AG04450 (cell line): ENCODE data around the gene CDADC1. TPM values are rescaled to one million over a fixed set of nuclear protein-coding genes. Genes with fewer than 3 reads are reported as not detected.

Source experiments
- CTCF ChIA-PET: fragments of 300-600, 350-600 bp; formaldehyde crosslinking; extraction: SDS; loops from one replicate; lab custom pipeline; 2022; ENCODE audit warnings: antibody characterized with exemption, inconsistent platforms; lab: Charles Lee
- POLR2A ChIA-PET: fragments of 350-600 bp; formaldehyde crosslinking; extraction: SDS; loops from one replicate; lab custom pipeline; 2021; ENCODE audit warnings: antibody characterized with exemption, inconsistent platforms; lab: Yijun Ruan, JAX
- DNase-seq: peaks from one replicate; pipeline ENCODE4 v3.0.0-alpha.2; 2011; ENCODE audit warnings: low read depth, low spot score
- H3K27ac ChIP-seq: one replicate; pipeline ENCODE4 v1.5.1; 2012; ENCODE audit warnings: low read depth, low read length, control low read depth
- H3K27me3 ChIP-seq: one replicate; pipeline ENCODE4 v1.6.0; 2012; ENCODE audit warnings: low read length; ENCODE audit not compliant: control insufficient read depth, insufficient read depth
- H3K4me3 ChIP-seq: 2 replicates; pipeline ENCODE4 v1.5.1; 2011; ENCODE audit warnings: mild to moderate bottlenecking, low read depth, low read length, control low read depth
- H3K9me3 ChIP-seq: 2 replicates; pipeline ENCODE4 v1.5.1; 2012; ENCODE audit warnings: low read length; ENCODE audit not compliant: control insufficient read depth, insufficient read depth
- polyA plus RNA-seq: library from polyadenylated mRNA; depleted of rRNA; stranded (reverse); fragments of >200 nt; gene quantifications from 2 replicates; pipeline ENCODE4 v1.2.3, GENCODE V29; 2011
- TF ChIP-seq, protein P1 (sequence below): IDR thresholded peaks from 2 replicates; pipeline ENCODE4 v1.5.1; 2011; ENCODE audit warnings: low read depth, low read length, control low read depth, inconsistent platforms

CDADC1 gene
- polyA plus RNA-seq, 1 experiment = 6.4 TPM

- CTCF ChIA-PET = interaction anchor here (1.2 kb wide), 1 partner anchor 18 kb away, joined by 4 read pairs; no protein-coding TSS in a partner anchor
- TF ChIP-seq, protein P1, sequence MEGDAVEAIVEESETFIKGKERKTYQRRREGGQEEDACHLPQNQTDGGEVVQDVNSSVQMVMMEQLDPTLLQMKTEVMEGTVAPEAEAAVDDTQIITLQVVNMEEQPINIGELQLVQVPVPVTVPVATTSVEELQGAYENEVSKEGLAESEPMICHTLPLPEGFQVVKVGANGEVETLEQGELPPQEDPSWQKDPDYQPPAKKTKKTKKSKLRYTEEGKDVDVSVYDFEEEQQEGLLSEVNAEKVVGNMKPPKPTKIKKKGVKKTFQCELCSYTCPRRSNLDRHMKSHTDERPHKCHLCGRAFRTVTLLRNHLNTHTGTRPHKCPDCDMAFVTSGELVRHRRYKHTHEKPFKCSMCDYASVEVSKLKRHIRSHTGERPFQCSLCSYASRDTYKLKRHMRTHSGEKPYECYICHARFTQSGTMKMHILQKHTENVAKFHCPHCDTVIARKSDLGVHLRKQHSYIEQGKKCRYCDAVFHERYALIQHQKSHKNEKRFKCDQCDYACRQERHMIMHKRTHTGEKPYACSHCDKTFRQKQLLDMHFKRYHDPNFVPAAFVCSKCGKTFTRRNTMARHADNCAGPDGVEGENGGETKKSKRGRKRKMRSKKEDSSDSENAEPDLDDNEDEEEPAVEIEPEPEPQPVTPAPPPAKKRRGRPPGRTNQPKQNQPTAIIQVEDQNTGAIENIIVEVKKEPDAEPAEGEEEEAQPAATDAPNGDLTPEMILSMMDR = no peak
- no peak overlapping the region for H3K4me3 ChIP-seq
- H3K27me3 ChIP-seq = no peaks in the 10 kb centered on the region
- no peaks in the 10 kb centered on the region for H3K9me3 ChIP-seq
- POLR2A ChIA-PET = no interaction called here
- no peak for DNase-seq
- H3K27ac ChIP-seq = no peak overlapping the region
These were observed 10.5 kb downstream of the CDADC1 start for GRCh38 chr13:49258089-49258796.

GRCh38 chr13:49259586-49259985 lies 11.9 kb downstream of the CDADC1 start:
- POLR2A ChIA-PET = interaction anchor here (0.6 kb wide), 1 partner anchor 16 kb away, joined by 3 read pairs; no protein-coding TSS in a partner anchor
- Histone ChIP-seq H3K27me3 (no peaks in the 10 kb centered on the region), H3K9me3 (no peaks in the 10 kb centered on the region), H3K27ac (no peak overlapping the region), H3K4me3 (no peak overlapping the region)
- CTCF ChIA-PET = no interaction called here
- TF ChIP-seq, protein P1 = no peak
- DNase-seq = no peak

DNA sequence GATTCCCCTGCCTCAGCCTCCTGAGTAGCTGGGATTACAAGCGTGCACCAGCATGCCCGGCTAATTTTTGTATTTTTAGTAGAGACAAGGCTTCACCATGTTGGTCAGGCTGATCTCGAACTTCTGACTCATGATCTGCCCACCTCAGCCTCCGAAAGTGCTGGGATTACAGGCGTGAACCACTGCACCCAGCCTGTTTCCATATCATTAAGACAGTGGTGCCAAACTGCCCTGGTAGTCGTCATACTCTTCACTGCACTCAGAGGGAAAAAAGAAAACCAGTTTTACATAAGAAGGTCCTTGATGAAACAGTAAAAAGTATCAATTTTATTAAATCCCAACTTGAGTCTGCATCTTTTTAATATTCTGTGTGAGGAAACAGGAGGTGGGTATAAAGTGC lies 14.9 kb downstream of the CDADC1 start:
- ChIA-PET POLR2A (no interaction called here), CTCF (no interaction called here)
- DNase-seq = no peak
- TF ChIP-seq, protein P1 = no peak
- Histone ChIP-seq H3K9me3 (no peaks in the 10 kb centered on the region), H3K27me3 (no peaks in the 10 kb centered on the region), H3K27ac (no peak overlapping the region), H3K4me3 (no peak overlapping the region)

GRCh38 chr13:49265822-49266221 lies 18.1 kb downstream of the CDADC1 start:
- POLR2A ChIA-PET = no interaction called here
- no peak overlapping the region for H3K4me3 ChIP-seq
- H3K27me3 ChIP-seq = no peaks in the 10 kb centered on the region
- TF ChIP-seq, protein P1 = no peak
- no peaks in the 10 kb centered on the region for H3K9me3 ChIP-seq
- DNase-seq = peak; percentile 10
- CTCF ChIA-PET = interaction anchor here (1.3 to 2.8 kb wide), 2 partner anchors 15 to 170 kb away, joined by 3 to 25 read pairs; no protein-coding TSS in a partner anchor
- no peak overlapping the region for H3K27ac ChIP-seq

DNA sequence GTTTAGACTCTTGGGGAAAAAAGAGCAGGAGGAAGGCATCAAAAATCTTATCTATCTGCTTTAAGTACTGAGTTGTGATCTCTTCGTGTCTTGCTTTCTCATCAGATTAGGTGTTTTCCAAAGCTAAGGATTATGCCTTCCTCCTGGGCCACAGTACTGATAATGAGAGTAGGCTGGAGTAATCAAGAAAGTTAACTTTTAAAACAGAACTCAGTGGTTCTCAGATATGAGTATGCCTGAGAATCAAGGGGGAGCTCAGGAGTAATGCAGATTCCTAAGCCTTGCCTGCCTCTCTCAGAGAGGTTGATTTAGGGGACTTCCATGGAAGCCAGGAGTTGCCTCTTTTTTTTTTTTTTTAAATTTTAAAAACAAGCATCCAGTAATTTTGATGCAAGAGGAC lies 23.5 kb downstream of the CDADC1 start:
- CTCF ChIA-PET = interaction anchor here (0.5 to 2.4 kb wide), 2 partner anchors 10 to 17 kb away, joined by 3 to 18 read pairs; no protein-coding TSS in a partner anchor
- TF ChIP-seq, protein P1 = no peak
- H3K27ac ChIP-seq = no peak overlapping the region
- no peak overlapping the region for H3K4me3 ChIP-seq
- no peak for DNase-seq
- H3K9me3 ChIP-seq = no peaks in the 10 kb centered on the region
- POLR2A ChIA-PET = no interaction called here
- no peaks in the 10 kb centered on the region for H3K27me3 ChIP-seq
